GM19238 (cell line): Measurements from ENCODE around the gene ENTPD1.
"Not testable (repeated sequence)": the region's sequence is repeated elsewhere in the genome, so short reads cannot be mapped to it uniquely, and the experiment has no call there.

Experiments used
- DNase-seq: peaks from one replicate; pipeline ENCODE4 v3.0.0; 2011; ENCODE audit warnings: low spot score; ENCODE audit not compliant: insufficient read length

ENTPD1 gene

DNA sequence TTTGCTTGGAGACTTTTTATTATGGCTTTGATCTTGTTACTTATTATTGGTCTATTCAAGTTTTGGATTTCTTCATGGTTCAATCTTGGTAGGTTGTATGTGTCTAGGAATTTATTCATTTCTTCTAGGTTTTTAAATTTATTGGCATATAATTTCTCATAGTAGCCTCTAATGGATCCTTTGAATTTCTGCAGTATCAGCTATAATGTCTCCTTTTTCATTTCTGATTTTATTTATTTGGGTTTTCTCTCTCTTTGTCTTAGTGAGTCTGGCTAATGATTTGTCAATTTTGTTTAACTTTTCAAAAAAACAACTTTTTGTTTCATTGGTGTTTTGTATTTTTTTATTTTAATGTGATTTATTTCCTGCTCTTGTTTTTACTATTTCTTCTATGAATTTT lies 160.1 kb downstream of the ENTPD1 start:
- not testable (repeated sequence) for DNase-seq
